Mesothelial cell of epicardium (in vitro differentiated cells): ENCODE data around the gene VPS16. TPM values are rescaled to one million over a fixed set of nuclear protein-coding genes. Genes with fewer than 3 reads are reported as not detected.
"Not testable (repeated sequence)": the region's sequence is repeated elsewhere in the genome, so short reads cannot be mapped to it uniquely, and the experiment has no call there.

Experiments used
- DNase-seq, 2 experiments: peaks; one replicate each; pipeline ENCODE4 v3.0.0; 2021; ENCODE audit warnings: low spot score in 2 of 2; ENCODE audit not compliant: unreplicated experiment in 2 of 2
- H3K27ac Mint-ChIP-seq: 2 replicates; pipeline ENCODE4 v1.8.0; 2021; ENCODE audit warnings: mixed read lengths
- H3K27me3 Mint-ChIP-seq: 2 replicates; pipeline ENCODE4 v1.8.0; 2021; ENCODE audit warnings: low read depth, mixed read lengths
- H3K36me3 Mint-ChIP-seq: 2 replicates; pipeline ENCODE4 v1.8.0; 2021; ENCODE audit warnings: mixed read lengths
- H3K4me1 Mint-ChIP-seq: 2 replicates; pipeline ENCODE4 v1.8.0; 2021; ENCODE audit warnings: mixed read lengths
- H3K4me3 Mint-ChIP-seq: 2 replicates; pipeline ENCODE4 v1.8.0; 2021; ENCODE audit warnings: mild to moderate bottlenecking, moderate library complexity, mixed read lengths
- H3K9me3 Mint-ChIP-seq: 2 replicates; pipeline ENCODE4 v1.8.0; 2021; ENCODE audit warnings: mixed read lengths
- total RNA-seq: library from RNA; stranded (reverse); gene quantifications from 3 replicates; pipeline ENCODE4 v1.2.1, GENCODE V29; 2021
- TF ChIP-seq, protein P1 (sequence below): fragments of 200-600 bp; sonication (generic); IDR thresholded peaks from one replicate; pipeline ENCODE4 v1.5.0; 2021; ENCODE audit warnings: antibody characterized with exemption; ENCODE audit not compliant: unreplicated experiment

The VPS16 gene
- total RNA-seq, 1 donor from 2014 or later: 51.6 TPM

DNA sequence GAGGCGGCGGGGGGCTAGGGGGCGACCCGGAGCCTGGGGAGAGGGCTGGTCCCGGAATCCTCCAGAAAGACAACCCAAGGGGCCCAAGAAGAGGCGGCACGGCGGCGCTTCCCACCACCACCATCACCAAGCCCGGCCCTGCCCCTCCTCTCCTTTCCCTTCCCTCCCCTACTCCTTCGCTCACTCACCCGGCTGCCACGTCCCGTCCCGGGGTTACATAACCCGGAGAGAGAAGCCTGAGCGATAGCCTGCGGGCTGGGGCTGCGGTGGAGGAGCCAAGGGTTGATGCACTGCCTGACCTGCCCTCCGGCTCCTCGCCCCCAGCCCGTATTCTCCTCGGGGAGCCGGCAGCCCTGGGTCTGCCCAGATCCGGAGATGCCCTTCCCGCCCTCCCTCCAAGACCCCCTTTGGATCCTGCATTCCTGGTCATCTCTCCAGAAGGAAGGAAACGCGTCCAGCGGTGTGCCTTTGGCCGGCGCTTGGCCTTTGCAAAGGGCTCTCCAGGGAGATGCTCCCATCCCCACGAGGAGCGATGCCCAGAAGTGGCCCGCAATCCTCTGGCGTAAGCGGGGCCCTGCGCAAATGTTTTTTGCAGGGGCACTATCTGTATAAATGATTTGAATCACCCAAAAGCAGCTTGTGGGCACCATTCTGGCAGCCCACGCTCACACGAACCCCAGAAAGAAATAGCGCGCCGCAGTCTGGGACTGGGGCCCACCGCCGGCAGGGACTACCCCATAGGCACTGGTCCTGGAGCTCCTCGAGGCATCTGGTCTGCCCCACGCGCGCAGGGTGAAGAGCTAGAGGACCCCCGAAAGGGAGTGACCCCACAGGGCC is 35.5 kb upstream of the VPS16 start:
- H3K27me3 Mint-ChIP-seq: peaks cover 72% of the 10 kb centered on the region
- no peaks in the 10 kb centered on the region for H3K36me3 Mint-ChIP-seq
- DNase-seq: no peak

DNA sequence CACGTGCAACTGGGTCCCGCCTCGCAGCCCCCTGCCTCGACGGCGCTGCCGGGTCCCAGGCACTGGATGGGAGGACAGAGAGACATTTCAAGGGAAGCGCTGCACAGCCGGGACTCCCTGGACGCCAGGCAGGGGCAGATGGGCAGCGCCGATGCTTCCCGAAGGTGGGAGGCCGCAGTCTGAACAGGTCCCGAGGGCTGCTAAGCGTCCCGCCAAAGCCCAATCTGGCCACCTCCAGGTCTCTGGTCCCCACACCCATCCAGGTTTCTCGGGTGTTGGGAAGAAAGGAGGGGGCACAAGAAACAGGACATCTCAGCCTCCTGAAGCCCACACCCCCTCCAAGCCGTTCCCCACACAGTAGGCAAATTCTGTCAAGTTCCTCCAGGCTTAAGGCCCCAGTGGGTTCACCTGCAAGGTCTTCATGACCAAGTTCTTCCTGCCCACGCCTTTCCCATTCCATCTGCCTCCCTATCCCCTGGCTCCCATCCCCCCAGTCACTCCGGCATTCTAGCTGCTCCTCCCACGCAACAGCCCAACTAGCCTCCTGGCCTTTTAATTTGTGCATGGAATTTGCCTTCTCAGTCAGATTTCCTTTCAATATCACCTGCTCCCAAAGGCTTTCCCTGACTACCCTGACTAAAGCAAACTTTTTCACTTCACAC is 34.7 kb upstream of the VPS16 start:
- H3K4me1 Mint-ChIP-seq: peaks cover 17% of the 10 kb centered on the region
- no peaks in the 10 kb centered on the region for H3K36me3 Mint-ChIP-seq
- TF ChIP-seq, protein P1, sequence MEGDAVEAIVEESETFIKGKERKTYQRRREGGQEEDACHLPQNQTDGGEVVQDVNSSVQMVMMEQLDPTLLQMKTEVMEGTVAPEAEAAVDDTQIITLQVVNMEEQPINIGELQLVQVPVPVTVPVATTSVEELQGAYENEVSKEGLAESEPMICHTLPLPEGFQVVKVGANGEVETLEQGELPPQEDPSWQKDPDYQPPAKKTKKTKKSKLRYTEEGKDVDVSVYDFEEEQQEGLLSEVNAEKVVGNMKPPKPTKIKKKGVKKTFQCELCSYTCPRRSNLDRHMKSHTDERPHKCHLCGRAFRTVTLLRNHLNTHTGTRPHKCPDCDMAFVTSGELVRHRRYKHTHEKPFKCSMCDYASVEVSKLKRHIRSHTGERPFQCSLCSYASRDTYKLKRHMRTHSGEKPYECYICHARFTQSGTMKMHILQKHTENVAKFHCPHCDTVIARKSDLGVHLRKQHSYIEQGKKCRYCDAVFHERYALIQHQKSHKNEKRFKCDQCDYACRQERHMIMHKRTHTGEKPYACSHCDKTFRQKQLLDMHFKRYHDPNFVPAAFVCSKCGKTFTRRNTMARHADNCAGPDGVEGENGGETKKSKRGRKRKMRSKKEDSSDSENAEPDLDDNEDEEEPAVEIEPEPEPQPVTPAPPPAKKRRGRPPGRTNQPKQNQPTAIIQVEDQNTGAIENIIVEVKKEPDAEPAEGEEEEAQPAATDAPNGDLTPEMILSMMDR: no peak
- peaks cover 68% of the 10 kb centered on the region for H3K27me3 Mint-ChIP-seq
- H3K27ac Mint-ChIP-seq: no peak overlapping the region
- no peak for DNase-seq
- H3K4me3 Mint-ChIP-seq: no peak overlapping the region
- peaks cover 5% of the 10 kb centered on the region for H3K9me3 Mint-ChIP-seq

More for the DNA sequence above, 35.5 kb upstream of the VPS16 start:
- TF ChIP-seq, protein P1: no peak
- Mint-ChIP-seq H3K9me3 (peaks cover 5% of the 10 kb centered on the region), H3K27ac (no peak overlapping the region), H3K4me1 (peaks cover 21% of the 10 kb centered on the region), H3K4me3 (no peak overlapping the region)

DNA sequence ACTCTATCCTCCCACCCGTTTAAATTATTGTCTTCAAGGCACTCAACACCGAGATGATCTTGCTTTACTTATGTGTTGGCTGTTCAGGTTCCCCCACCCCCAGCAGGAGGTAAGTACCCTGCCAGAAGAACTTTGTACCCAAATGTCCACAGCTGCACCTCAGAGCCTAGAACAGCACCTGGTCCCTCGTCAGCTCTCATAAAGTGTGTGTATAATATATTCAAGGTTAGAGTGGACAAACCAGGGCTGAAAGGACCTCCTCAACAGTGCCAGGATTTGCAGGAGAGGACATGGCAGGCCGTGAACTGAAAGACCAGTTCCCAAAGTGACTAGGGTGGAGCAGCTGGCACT is 34.2 kb upstream of the VPS16 start:
- H3K4me1 Mint-ChIP-seq: peaks cover 12% of the 10 kb centered on the region
- TF ChIP-seq, protein P1: no peak
- H3K27ac Mint-ChIP-seq: no peak overlapping the region
- peaks cover 63% of the 10 kb centered on the region for H3K27me3 Mint-ChIP-seq
- peaks cover 10% of the 10 kb centered on the region for H3K9me3 Mint-ChIP-seq
- DNase-seq: no peak
- no peak overlapping the region for H3K4me3 Mint-ChIP-seq
- no peaks in the 10 kb centered on the region for H3K36me3 Mint-ChIP-seq

DNA sequence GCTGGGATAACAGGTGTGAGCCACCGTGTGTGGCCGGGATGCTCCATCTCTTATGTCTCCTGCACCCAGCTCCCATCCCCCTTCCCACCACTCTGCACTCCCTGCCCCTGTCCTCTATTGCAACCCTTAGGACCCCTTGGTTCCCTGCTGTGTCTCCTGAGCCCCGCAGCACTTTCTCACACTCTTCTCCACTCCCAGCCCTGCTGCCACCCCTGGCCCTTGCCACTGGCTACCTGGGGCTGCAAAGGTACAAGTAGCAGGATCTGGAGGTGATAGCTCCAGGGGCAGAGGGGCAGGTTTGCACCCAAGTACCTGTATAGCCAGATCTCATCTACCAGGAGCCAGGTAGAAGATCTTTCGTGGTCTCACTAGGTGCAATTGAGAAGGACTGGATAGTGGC is 33.5 kb upstream of the VPS16 start:
- Mint-ChIP-seq H3K4me3 (no peak overlapping the region), H3K9me3 (peaks cover 15% of the 10 kb centered on the region), H3K36me3 (no peaks in the 10 kb centered on the region), H3K4me1 (peaks cover 9% of the 10 kb centered on the region), H3K27me3 (peaks cover 57% of the 10 kb centered on the region), H3K27ac (no peak overlapping the region)
- DNase-seq: no peak
- TF ChIP-seq, protein P1: no peak

DNA sequence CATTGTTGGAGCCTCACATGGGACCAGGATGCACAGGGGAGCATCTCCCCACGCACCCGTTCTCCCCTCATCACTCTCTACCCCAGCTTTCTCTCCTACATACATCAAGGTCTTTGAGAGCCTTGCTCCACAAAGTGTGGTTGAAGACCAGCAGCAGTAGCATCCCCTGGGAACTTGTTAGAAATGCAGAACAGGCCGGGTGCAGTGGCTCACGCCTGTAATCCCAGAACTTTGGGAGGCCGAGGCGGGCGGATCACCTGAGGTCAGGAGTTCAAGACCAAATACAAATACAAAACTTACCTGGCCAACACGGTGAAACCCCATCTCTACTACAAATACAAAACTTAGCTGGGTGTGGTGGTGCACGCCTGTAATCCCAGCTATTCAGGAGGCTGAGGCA is 32.6 kb upstream of the VPS16 start:
- not testable (repeated sequence) for H3K27ac Mint-ChIP-seq, DNase-seq, H3K4me3 Mint-ChIP-seq, H3K4me1 Mint-ChIP-seq, H3K36me3 Mint-ChIP-seq
- peaks cover 21% of the 10 kb centered on the region for H3K9me3 Mint-ChIP-seq
- H3K27me3 Mint-ChIP-seq: peaks cover 50% of the 10 kb centered on the region

DNA sequence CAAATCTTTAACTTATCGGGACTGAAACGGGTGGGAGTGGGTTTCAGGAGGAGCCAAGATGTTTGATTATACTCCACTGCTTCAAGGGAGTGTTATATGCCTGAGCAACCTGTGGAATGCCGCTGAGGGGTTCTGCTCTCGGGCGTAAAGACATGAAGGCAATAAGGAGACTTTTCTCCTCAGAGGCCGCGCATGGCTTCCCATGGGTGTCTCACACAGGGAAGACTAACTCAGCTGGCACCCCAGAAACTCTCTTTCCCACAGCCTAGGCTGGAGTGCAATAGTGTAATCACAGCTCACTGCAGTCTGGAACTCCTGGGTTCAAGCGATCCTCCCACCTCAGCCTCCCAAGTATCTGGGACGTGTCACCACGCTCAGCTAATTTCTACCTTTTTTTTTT is 30.9 kb upstream of the VPS16 start:
- H3K36me3 Mint-ChIP-seq: no peaks in the 10 kb centered on the region
- peaks cover 35% of the 10 kb centered on the region for H3K27me3 Mint-ChIP-seq
- H3K27ac Mint-ChIP-seq: no peak overlapping the region
- DNase-seq: no peak
- peaks cover 25% of the 10 kb centered on the region for H3K9me3 Mint-ChIP-seq
- TF ChIP-seq, protein P1: no peak
- no peak overlapping the region for H3K4me3 Mint-ChIP-seq
- peaks cover 16% of the 10 kb centered on the region for H3K4me1 Mint-ChIP-seq
